Middle frontal gyrus (tissue), 1 donor: ENCODE data around the gene CPLX1.

ENCODE experiments used
- DNase-seq: peaks from one replicate; pipeline ENCODE4 v3.0.0-alpha.2; 2015; ENCODE audit warnings: low spot score; ENCODE audit errors: extremely low spot score

CPLX1 gene

DNA sequence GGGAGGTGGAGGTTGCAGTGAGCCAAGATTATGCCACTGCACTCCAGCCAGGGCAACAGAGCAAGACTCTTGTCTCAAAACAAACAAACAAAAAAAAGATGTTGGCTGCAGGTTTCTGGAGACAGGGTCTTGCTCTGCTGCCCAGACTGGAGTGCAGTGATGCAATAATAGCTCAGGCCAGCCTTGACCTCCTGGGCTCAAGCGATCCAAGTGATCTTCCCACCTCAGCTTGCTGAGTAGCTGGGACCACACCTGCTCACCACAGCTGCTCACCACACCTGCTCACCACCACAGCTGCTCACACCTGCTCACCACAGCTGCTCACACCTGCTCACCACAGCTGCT is 29.9 kb upstream of the CPLX1 start:
- no peak for DNase-seq

GRCh38 chr4:854356-854755 is 28.4 kb upstream of the CPLX1 start:
- DNase-seq: no peak

DNA sequence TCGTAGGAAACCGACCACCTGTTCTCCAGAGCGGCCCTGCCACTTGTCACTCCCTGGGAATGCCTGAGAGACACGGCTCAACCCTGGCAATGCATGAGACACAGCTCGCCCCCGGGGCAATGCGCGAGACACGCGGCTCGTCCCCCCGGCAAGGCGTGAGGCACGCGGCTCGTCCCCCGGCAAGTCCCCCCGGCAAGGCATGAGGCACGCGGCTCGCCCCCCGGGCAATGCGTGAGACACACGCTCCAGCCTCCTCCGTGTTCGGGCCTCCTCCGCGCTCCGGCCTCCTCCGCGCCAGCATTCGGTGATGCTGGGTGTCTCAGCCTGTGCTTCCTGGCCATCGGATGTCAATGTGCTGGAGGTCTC is 27.5 kb upstream of the CPLX1 start:
- DNase-seq: no peak

DNA sequence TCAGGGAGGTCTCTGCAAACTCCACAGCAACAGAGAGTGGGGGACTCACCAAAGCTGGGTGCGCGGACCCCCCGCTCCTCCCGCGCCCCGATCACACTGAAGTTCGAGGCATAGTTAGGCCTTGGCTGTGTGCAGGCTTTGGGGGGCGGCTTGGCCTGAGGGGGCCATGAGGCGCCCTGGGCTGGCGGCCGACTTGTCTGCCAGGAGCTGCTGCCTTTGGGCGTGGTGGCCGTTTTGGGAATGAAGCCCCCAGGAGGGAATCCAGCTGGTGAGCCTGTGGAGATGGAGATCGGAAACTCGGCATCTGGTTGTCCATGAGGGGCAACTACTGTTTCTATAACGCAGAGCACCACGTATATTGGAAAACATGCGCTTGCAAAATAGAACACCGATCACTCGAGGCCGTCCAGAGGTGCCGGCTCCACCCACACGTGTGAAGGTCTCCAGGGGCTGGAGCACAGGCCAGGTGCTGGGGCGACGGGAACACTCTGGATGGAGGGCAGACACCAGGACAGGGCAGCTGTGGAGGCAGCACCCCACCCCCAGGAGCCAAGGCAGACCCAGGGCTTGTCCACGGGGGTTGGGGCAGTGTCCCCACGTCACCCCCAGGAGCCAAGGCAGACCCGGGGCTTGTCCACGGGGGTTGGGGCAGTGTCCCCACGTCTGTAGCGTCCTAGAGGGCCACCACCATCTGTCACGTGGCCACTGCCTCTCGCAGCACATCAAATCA is 25.9 kb upstream of the CPLX1 start:
- no peak for DNase-seq

DNA sequence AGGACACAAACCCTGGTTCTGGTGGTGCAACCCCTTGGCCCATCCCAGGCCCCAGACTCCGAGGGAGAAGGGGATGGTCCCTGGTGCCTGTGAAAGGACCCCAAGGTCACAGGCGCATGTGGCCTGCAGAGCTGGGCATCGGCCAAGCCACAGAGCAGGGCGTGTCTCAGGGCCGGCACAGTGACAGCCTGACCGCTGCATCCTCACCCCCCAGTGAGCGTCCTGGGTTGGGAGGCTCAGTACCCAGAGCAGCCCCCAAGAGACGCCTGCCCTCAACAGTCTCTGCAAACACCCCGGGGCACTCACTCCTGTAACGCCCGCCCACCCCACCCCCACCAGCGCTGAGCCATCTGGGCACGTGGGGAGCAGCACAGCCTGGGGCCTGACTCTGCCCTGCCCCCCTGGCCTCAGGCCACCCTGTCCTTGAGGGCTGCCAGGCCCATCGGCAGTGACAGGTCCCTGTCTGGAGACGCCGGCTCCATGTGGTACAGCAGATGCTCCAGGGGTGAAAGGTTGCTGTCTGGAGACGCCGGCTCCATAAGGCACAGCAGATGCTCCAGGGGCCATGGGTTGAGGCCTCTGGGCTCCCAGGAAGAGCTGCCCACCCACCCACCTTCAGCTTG is 24.5 kb upstream of the CPLX1 start:
- DNase-seq: no peak

DNA sequence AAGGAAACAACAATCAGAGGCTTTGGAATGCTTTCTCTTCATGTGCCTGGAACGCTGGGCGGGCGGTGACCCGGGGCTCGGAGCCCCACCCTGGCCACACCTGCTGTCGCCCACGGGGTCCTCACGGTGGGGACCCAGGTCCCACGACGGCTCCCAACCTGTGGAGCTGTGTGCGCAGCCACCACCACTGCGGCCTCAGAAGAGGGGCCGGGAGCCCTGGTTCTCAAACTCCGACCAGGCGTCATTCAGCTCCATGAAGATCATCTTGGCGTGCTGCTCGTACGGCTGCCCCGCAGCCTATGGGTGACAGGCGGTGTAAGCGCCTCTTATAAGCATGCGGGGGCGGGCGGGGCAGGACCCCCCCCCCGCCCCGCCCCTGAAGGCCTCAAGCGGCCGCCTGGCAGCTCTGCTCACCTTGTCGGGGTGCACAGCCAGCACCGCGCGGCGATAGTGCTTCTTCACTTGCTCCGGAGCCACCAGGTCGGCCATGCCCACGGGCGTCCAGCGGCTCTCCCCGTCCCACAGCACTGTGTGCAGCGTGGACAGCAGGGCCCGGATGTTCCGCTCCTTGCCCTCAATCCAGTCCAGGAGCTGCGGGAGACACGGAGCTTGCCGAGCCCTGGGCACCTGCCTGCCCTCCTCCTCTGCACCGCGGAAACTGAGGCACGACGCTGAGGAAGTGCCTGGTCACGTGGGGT is 23.7 kb upstream of the CPLX1 start:
- no peak for DNase-seq

GRCh38 chr4:848803-849477 is 23.0 kb upstream of the CPLX1 start:
- DNase-seq: no peak

- no peak for DNase-seq
These were observed 22.4 kb upstream of the CPLX1 start for GRCh38 chr4:848307-848691.

DNA sequence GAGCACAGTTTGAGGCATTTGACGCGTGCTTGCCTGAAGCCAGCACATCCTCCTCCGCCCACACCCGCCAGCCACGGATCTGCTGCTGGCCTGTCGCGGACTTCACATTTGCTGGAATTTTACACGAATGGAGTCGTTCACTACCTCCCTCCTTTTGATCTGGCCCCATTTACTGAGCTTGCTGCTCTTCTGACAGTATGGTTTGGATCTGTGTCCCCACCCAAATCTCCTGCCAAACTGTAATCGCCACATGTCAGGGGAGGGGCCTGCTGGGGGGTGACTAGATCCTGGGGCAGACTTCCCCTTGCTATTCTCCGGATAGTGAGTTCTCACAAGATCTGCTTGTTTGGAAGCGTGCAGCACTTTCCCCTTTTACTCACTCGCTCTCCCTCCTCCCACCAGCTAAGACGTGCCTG is 19.9 kb upstream of the CPLX1 start:
- no peak for DNase-seq

DNA sequence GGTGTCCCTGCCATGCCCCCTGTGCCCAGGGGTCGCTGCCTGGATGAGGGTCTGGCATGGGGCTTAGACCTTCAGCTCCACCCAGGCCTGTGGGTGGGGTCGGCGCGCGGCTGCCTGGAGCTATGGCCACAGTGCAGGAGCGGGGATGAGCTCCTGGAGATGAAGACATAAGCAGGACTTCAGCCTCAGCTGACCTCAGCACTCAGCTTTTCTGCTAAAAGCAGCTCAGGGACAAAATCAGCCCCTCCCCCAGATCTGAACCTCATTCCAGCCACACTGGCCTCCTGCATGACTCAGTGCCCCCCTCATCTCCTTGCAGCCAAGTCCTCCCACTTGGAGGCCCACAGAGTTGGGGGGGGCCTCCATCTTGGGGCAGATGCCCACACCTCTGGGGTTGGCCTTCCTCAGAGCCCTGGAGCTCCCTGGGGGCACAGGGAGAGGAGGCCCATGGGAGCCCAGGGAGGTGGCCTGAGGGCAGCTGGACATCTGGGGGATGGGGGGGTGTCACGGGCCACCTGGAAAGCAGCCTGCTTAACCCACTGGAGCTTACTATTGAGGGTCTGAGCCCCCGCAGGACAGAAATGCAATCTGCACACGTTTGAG is 19.4 kb upstream of the CPLX1 start:
- DNase-seq: no peak

- no peak for DNase-seq
These were observed 18.9 kb upstream of the CPLX1 start for GRCh38 chr4:844752-845232.

DNA sequence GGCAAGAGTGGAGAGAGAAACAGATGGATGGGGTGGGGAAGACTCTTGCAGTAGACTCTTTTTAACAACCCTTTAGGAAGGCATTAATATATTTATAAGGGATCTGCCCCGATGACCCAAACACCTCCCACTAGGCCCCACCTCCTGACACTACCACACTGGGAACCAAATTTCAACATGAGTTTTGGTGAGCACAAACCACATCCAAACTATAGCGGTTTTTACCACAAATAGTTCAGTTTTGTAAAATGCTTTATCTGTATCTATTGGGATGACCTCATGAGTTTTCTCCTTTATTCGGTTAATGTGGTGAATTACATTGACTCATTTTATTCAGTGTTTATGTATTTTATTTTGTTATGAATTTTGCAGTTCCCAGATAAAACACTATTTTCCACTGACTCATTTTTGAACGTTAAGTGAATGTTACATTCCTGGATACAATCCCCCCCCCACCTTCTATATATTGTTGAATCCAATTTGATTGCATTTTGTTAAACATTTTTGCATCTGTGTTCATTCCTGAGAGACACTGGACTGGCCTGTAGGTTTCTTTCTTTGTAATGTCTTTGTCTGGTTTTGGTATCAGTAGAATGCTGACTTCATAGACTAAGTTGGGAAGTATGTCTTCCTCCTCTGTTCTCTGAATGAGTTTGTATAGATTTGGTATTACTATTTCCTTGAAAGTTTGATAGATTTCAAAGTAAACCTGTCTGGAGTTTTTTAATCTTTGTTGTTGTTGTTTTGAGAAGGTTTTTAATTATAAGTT is 13.9 kb upstream of the CPLX1 start:
- DNase-seq: no peak

GRCh38 chr4:837772-838171 is 11.8 kb upstream of the CPLX1 start:
- no peak for DNase-seq

DNA sequence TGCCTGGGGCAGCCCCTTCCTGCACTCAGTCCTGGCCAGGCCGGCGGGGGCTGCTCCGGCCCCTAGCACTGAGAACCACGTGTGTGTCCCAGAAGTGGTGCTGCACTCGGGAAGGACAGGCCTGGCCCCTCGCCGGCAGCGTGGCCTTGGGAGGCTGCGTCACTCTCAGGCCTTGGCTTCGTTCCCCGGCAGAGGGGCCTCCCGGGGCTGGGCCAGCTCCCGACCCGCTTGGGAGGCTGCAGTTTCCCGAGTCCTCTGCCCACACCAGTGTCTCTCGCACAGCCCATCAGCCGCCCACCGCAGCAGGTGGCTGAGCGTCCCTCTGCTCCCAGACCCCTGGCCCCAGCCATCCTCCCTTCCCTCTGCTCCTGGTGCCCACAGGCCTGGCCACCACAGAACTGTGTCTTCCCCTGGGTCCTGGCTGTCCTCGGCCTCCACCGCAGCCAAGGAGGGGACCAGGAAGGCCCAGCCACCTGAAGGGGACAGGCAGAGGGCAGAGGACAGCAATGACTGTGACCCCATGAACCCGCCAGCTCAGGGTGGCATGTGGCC is 10.9 kb upstream of the CPLX1 start:
- no peak for DNase-seq

- no peak for DNase-seq
These were observed 10.1 kb upstream of the CPLX1 start for GRCh38 chr4:836003-836511.

DNA sequence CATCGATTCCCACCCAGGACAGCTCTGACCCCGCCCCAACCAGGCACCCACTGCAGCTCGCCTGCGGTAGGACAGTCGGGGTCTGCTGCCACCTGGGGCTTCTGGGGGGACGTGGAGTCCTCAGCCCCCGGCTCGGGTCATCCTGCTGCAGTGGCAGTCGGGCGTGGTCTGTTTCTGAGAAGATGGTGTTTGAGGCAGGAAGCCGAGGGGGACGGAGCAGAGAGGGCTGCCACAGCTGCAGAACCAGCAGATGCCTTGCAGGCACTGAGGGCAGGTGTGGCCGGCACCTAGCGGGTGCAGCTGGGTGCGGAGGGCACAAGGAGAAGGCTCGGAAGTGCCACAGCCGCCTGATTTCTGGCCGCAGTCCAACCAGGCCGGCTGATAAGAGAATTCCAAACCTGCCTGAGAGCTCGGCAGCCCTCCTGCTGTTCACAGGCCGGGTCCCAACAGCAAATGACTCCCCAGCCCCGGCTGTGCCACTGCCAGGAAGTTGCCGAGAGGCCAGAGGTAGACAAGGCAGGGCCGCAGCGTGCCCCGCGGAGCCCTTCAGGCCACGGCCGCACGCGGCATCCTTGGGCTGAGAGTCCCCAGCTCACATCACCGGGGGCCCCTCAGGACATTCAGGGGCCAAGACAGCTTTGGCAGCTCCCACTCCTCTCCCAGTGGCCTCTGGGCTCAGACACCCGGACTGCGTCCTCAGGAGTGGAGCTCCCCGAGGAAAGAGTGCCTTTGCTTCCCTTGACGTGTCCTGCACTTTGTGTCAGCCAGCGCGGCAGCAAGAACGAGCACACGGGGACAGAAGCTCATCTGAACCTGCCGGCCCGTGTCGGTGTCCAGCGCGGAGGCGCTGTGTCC is 9.4 kb upstream of the CPLX1 start:
- DNase-seq: no peak

DNA sequence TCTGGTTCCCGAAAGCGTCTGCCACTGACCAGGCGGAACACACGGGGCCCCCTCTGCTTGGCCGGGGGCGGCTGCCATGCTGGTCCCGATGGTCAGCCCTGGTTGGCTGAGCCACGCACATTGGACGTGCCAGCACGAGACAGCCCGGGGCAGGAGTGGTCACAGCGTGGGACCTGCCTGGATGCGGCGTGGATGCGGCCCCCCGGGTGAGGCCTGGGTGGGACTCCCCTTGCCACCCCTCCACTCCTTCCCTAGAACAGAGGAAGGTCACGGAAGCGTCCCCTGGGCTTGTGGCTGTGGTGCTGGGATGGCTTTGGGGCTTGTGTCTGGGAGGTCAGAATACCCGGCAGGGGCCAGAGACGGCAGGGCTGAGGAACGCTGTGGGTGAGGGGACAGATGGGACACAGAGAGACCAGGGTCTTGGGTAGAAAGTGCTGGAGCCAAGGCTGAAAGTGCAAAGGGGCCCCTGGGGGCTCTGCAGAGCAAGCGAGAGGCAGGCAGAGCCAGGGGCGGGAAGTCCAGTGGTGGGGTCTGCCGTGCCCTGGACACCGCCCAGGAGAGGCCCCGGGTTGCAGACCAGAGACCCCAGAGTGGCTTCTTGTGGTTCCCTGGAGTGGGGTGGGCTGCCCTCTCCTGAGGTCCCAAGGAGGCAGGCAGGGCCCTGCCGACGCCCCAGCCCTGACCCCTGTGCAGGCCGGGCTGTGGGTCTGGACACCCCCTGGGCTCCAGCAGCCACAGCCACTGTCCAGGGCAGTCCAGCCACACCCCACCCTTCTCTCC is 8.6 kb upstream of the CPLX1 start:
- no peak for DNase-seq

GRCh38 chr4:833731-834367 is 7.9 kb upstream of the CPLX1 start:
- no peak for DNase-seq
